NCI-H345 (cell line): ENCODE measurements around the gene ERC2.
"Not testable (repeated sequence)": the region's sequence is repeated elsewhere in the genome, so short reads cannot be mapped to it uniquely, and the experiment has no call there.

Experiments used
- DNase-seq: peaks from one replicate; lab custom pipeline; 2025; lab: John Stamatoyannopoulos, UW

The ERC2 gene

DNA sequence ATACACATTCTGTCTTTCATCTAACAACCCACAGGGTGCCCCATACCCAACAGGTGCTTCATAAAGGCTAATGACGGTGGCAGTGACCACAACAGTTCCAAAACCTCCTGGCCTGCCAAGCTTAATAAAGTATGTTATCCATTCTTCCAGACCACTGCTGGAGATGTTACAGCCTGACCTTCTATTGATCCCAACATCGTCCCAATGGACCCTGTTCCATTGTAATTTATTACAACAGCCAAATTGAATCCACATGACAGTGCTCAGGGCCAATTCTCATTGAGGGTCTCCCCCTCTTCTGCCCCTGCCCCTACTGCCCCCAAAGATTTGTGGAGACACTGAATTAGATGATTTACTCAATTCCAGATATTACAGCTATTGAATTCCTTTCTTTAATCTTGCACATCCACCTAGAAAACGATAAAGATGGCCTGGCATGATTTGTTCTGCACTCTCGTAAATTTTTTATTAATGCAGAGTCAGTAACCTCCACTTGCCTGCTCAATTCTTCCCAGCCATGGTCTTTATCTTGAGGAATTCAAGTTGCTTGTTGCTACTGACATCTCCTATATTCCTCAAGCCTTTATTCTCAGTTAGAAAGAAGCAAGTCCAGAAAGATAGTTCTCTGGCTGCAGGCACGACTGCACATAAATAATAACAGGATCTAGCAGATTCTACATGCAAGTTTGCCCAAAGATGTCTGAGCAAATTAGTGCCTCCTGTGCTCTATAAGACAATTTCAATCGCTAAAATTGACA is 407.6 kb downstream of the ERC2 start:
- DNase-seq: no peak

DNA sequence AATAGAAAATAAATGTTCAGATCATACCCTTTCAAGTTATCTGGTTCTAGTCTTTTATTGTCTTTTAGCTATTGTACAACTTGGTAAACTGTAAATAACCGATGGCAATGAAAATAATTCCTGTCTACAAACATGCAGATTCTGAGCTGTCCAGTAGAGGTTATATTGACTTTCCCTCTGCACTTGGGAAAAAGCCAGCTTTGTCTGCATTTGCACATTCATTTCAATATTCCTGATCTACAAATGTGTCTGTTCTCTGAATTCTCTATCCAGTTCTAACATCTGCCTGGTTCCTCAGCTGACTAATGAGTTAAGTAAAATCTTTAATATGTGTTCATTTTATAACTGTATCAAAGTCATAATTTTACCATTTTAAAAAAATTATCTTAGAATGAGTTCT is 408.5 kb downstream of the ERC2 start:
- no peak for DNase-seq

DNA sequence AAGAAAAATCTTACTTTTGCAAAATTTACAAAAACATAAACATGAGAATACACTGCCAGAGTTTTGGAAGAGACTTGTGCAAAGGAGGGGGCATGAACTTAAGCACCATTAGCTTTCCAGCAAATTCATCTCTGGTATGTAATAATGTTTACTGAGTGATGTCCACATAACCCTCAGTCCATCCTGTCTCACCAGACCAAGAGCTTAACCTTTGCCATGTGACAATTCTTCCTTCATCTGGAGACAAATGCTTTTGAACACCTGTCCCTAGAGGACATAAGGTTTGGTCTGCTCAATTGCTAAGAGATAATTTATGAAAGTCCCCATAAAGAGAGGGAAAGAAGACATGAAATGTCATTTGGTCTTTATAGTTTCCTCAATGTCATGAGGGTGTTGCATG is 412.3 kb downstream of the ERC2 start:
- no peak for DNase-seq

DNA sequence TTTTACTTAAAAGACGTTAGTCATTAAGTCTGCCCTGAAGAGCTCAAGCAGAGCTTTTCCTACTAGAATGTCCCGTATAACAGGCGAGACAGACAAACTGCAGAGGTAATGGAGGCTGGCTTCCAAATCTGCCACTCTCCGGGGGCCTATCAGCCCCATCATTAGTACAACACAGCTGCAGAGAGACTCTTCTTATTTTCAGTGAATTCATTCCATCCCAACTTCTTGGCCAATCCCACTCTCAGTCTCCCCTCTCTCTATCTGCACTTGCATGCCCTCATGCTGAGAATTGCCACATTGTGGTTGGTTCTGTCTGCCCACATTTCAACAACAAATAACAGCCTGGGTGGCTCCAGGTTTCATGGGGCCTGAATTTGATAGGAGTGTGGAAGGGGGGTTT is 412.7 kb downstream of the ERC2 start:
- DNase-seq: no peak

DNA sequence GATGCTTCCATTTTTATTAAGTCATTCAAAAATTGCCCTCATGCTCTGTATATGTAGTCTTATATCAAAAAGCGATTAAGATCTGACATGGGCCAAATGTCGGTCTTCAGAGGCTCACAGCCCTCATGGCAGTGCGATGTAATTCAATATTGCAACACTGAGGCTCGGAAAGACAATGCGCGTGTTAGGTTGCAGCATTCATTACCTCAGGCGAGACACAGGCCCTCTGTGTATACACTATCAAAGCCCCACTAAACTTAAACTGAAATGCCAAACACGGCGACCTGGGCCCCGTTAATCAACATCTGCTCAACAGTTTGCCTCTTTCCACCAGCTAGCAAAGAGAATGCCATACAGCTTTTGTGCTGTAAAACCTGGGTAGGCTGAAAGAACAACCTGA is 413.4 kb downstream of the ERC2 start:
- DNase-seq: no peak

DNA sequence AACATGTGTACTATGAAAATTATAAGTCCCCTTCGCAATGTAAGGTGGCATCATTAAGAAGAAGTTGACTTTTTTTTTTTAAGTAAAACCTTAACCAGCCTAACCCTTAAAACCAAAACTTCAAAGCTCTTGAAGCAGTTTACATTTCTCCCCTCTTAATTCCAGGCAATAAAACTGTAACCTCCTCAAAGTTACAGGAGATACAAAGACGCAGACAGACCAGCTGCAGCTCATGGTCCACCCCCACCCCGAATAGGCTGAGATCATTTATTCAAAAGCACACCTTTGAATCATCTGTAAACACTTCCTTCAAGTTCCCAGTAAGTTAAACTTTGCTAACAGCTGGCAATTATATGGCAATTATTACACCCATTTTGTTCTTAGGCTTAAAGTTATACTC is 414.5 kb downstream of the ERC2 start:
- no peak for DNase-seq

DNA sequence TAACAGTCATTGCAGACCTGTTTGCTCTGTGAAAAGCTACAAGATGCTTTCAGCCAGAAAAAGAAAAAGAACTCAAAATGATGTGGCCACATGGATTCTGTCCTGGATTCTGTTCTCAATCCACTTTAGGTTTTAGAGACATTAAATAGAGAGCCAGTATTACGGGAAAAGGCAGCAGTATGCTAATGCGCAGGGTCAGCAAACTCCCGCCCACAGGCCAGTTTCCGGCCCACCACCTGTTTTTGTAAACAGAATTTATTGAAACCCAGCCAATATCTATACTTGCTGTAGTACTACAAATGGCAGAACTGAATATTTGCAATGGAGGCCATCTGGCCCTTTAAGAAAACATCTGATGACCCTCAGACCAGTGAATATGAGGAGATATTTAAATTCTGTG is 416.1 kb downstream of the ERC2 start:
- no peak for DNase-seq

DNA sequence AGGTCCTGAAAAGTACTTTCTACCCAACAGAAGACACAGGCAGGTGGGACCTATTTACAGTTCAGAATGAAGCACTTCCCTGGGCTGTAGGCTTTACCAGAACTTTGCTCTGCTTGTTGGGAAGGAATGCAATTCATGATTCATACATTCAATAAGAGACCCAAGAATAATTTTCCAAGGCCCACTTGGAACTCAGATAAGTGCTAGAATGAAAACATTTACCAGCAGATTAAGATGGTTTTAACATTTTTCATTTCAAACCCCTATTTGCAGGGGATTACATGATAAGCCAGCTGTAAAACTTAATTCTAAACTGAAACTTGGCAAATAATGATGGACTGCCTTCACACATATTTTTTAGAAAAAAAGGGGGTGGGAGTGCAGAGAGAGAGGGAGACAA is 417.2 kb downstream of the ERC2 start:
- DNase-seq: no peak

DNA sequence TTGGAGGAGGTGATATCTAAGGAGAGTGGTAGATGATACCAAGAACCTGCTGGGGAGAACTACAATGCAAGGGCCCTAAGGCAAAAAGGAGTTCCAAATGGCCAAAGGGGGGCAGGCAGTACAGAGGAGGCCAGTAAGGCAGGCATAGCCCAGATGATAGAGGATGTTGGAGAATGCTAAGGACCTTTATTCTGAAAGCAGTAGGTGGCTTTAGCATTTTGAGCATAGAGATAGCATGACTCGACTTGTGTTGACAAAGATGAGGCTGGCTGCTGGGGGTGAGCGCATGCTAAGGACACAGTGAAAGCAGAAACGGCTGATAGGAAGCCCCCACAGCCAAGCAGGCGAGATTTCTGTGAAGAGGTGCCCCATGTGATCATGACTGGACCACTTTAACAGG is 419.3 kb downstream of the ERC2 start:
- DNase-seq: no peak

DNA sequence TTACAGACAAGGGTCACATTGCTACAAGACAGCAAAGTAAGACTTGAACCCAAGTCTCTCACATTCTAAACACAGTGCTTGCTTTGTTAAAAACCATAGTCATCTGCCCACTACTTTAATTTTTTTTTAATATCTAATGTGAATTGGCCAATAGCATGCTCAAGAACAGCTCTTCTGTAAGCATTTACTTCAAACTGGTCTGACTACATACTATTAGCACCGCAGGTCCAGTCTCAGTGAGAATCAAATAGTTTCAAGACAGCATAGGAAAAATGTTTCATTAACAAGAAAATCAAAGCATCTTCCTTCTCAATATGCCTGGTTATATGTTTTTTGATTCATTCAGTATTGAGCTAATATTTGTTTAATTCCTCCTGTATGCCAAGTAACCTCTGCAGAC is 419.9 kb downstream of the ERC2 start:
- no peak for DNase-seq

DNA sequence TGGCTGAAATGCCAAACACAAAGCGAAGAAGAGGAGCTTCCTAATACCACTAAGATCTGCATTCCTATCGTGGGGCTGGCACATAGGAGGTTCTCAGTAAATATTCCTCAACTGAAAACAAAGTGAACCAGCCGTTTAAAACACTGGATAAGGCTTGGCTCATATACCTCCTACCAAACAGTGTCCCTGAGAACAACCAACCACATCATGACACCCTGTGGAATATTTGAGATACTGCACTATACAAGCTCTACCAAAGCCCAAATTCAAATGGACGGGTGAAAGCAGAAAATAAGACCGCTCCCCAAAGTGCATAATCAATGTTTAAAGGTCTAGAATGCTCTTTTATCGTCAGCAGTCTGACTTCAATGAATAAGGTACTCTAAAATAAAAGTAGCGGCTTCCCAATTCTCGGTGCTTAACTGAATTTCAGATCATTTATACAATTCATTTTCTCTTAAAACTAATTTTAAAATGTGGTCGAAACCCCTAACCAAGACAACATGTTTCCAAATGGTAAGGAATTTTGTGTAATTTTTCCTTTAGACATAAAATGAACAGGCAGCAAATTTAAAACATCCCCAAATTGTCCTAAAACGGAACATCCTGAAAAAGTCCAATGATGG is 425.8 kb downstream of the ERC2 start:
- peak; percentile 10 for DNase-seq

DNA sequence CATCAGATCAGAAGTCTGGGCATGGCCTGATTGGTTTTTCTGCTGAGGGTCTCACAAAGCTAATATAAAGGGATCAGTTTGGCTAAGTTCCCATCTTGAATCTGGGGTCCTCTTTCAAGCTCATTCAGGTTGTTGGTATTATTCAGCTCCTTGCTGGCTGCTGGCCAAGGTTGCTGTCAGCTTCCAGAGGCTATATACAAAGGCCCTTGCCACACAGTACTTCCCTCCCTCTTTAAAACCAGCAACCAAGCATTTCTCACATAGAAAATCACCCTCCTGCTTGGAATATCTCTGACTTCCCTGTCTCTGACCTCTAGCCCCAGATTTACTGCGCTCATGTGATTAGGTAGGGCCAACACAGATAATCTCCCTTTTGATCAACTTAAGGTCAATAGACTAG is 442.9 kb downstream of the ERC2 start:
- peak; percentile 47 for DNase-seq

DNA sequence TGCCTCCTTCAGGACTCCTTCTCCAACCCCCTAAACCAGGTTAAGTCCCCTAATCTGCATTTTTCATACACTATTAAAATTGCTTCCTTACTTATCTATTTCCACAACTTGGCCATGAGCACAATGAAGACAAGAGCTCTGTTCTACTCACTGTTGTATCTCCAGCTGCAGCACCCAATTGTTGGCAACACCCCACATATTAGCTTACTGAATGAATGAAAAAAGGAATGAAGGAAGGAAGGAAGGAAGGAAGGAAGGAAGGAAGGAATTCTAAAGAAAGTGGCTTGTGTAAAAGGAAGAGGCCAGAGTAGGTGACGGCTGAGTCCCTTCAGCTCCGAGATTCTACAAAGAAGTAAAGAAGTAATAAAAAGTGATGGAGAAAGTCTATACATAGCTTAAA is 444.7 kb downstream of the ERC2 start:
- DNase-seq: no peak

DNA sequence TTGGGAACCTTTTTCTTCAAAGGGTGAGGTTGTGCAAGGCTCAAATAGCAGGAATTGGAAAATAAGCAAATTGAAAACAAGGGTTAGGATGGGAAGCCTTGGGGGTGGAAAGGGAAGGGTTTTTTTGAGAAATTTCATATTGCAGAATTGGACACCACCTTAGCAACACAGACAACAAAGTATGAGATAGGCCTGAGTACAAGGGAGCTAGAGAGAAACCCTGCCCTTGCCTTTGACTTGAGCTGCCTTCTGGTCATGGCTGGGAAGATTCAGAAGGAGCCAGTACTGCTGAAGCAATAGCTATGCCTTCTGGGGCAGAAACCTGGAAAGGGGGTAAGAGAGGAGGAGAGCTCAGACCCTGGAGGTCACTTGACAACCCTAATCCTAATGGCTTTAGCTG is 445.6 kb downstream of the ERC2 start:
- no peak for DNase-seq

DNA sequence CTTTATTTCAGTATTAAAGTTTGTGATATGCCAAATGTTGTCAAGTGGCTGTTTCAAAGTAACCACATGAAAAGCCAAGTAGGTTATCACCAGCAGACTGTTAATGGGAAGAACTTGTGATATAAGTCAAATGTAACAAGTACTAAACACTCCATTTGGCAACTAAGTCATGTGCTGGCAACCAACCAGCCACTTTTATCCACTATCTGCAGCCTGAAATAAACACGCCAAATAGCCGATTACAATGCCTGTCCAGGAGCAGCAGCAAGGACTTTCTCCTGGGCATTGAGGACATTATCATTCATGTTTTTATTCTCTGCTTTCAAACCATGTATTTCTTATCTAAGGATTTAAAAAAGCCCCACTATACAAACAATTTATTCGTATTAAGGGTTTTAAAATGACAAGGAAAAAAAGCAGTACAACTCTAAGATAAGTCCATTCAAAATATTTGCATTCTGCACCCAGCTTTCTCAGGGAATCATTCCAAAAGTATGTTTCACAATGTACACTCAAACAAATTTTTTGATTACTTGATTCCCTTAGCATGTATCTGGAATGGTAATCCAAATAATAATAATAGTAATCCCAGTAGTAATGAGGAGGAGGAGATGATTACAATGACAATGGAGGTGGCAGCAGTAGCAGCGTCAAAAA is 448.6 kb downstream of the ERC2 start:
- DNase-seq: peak; percentile 13

DNA sequence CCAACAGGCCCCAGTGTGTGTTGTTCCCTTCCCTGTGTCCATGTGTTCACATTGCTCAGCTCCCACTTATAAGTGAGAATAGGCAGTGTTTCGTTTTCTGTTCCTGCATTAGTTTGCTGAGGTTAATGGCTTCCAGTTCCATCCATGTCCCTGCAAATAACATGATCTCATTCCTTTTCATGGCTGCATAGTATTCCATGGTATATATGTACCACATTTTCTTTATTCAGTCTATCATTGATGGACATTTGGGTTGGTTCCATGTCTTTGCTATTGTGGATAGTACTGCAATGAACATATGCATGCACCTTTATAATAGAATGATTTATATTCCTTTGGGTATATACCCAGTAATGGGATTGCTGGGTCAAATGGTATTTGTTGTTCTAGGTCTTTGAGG is 452.9 kb downstream of the ERC2 start:
- not testable (repeated sequence) for DNase-seq

DNA sequence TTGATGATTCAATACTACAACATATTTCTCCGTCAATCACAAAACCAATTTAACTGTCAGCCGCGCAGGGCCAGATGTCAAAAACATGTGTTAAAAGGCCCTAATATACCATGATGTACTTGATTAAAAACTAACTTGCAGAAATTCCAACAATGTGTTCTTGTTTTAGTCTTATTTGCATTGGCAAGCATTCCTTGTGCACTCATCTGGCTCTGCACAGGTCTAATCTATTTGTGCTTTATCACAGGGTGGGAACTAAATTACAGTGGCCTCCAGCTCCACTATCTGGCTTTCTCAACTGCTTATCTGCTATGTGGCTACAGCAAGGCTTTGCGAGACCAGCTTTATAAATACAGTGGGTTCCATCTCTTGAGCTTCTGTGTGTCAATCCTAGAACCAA is 455.5 kb downstream of the ERC2 start:
- DNase-seq: no peak

DNA sequence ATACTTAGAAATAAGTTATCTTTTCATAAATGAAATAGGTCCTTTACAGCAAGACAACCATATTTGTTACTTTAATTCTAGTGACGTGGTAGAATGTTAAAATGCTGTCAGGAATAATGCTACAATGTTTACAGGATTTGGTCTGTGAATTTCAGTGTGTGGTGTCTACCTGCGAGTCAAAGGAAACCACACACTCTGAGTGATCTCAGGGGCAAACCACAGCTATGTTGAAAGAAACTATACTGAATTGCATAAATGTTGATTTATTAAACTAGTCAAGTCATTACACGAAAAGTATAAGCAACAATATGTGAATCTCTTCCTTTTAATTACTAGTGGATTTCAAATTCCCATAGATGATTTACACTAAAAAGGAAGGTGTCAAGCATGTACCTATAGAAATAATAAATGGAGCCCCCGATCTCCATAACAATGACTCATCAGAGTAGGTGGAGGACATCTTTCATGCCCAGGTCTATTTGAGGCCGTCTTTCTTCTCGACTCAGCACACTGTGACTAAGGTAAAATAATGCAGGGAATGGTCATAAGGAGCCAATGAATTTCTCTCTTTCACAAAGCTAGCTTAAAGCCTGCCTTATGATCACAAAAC is 463.0 kb downstream of the ERC2 start:
- no peak for DNase-seq

DNA sequence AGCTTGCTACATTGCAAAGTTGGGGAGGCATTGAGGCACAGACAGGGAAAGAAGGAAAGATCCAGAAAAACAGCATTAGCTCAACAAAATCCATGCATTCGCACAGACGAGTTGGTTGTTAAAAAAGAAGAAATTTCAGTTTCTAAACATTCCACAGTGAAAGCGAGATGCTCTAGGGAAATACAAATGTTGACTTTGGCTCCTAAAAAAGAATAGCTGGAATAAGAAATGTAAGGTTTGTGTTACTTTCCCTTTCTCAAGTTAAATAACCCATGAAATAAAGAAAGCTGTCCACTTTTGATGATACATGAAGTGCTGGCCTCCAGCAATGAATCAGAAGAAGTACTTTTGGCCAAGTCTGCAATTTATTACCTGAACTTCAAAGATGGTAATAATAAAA is 465.1 kb downstream of the ERC2 start:
- no peak for DNase-seq

DNA sequence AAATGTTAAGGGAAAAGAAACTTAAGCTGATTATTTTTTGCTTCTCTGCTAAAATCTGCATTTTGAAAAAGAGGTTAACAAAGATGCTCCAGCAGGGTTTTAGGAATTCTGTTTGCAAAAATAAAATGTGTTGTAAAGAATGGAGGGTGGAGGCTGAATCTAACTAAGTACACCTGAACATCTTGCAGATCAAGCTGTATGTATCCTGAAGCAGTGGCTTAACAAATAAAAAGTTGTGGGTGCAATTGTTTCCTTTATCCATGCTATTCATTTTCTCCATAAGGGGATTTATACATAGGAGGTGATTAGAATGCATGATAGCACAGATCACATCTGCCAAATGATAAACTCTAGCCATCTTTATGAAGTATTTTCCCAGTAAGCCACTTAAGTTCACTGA is 466.3 kb downstream of the ERC2 start:
- no peak for DNase-seq

DNA sequence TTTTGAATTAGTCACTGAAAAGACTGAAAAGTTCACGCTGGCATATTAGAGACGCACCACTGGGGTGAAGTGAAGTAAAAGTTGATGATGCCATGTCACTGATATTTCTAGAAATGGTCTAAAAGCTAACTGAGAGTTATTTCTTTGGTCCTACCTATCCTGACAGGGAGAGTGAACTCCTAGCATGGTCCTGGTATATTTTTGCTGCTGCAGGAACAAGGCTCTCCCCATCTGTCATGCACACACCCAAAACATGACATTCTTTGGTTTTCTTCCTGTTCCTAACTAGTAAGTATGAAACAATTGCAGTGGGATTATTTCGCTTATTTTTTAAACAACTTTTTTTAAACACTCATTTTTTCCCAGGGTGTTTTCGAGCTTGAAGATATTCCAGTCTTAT is 466.7 kb downstream of the ERC2 start:
- DNase-seq: no peak

DNA sequence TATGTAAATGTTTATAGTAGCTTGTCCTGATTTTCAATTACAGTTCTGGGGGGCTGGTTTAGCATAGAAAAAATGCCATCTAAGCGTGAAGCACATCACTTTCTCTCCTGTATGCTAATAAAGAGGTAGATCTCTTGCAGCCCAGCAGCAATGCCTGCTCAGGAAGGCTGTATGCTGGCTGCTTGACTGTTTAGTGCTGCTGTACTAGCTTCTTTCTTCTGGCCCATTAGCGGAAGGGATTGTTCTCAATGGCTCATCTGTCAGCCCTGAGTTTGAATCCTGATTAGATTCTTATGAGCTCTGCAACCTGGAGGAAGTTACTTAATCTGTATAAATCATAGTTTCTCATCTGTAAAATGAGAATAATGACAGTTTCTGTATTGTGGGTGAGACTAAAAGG is 478.9 kb downstream of the ERC2 start:
- no peak for DNase-seq

DNA sequence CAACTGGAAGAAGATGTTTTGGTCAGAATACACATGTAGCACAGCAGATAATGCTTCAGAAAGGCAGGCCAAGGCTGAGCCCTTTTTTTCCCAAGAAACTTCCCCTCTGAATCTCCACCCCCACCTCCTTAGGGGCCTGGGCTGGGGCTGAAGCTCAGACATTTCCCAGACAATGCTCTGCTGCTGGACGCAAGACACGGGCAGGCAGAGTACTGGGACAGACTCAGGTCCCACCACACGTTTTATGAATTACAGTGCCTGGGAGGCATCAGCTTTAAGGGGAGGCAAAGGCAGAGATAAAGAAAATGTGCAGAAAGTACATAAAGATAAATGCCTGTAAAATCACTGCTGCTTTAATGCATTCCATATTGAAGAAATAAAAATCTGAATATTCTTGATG is 479.4 kb downstream of the ERC2 start:
- no peak for DNase-seq
